HEK293 (cell line): ENCODE data around the gene SLITRK5.

ENCODE experiments used
- REPIN1 ChIP-seq: fragments of 450-650 bp; formaldehyde crosslinking; IDR thresholded peaks from 2 replicates; pipeline ENCODE4 v1.5.1; 2017; ENCODE audit warnings: missing biosample characterization, missing genetic modification characterization, low read depth
- SETDB1 ChIP-seq: IDR thresholded peaks from one replicate; pipeline ENCODE4 v1.6.1; 2017; ENCODE audit warnings: mild to moderate bottlenecking, low read length, moderate library complexity, mixed read lengths; ENCODE audit not compliant: insufficient read length
- ZFP3 ChIP-seq: fragments of 450-650 bp; formaldehyde crosslinking; IDR thresholded peaks from 2 replicates; pipeline ENCODE4 v1.5.1; 2016; ENCODE audit warnings: low read depth, missing biosample characterization, missing genetic modification characterization
- ZNF214 ChIP-seq: fragments of 450-650 bp; formaldehyde crosslinking; IDR thresholded peaks from 2 replicates; pipeline ENCODE4 v1.5.1; 2017; ENCODE audit warnings: missing biosample characterization, mild to moderate bottlenecking, missing genetic modification characterization, borderline replicate concordance
- ZNF239 ChIP-seq: fragments of 450-650 bp; formaldehyde crosslinking; IDR thresholded peaks from 2 replicates; pipeline ENCODE4 v1.5.1; 2016; ENCODE audit warnings: missing biosample characterization, missing genetic modification characterization
- ZNF510 ChIP-seq: fragments of 450-650 bp; formaldehyde crosslinking; IDR thresholded peaks from 2 replicates; pipeline ENCODE4 v1.5.1; 2018; ENCODE audit warnings: mild to moderate bottlenecking, missing genetic modification characterization, missing biosample characterization; ENCODE audit not compliant: insufficient replicate concordance
- ZNF549 ChIP-seq: fragments of 450-650 bp; IDR thresholded peaks from 2 replicates; pipeline ENCODE4 v1.5.1; 2018; ENCODE audit warnings: missing biosample characterization, missing genetic modification characterization, mild to moderate bottlenecking, inconsistent platforms, moderate library complexity
- ZNF580 ChIP-seq: fragments of 450-650 bp; formaldehyde crosslinking; IDR thresholded peaks from 2 replicates; pipeline ENCODE4 v1.5.1; 2016; ENCODE audit warnings: missing biosample characterization, missing genetic modification characterization
- ZNF600 ChIP-seq: fragments of 450-650 bp; formaldehyde crosslinking; IDR thresholded peaks from 2 replicates; pipeline ENCODE4 v1.5.1; 2016; ENCODE audit warnings: missing biosample characterization, missing genetic modification characterization
- ZNF792 ChIP-seq: fragments of 450-650 bp; formaldehyde crosslinking; IDR thresholded peaks from 2 replicates; pipeline ENCODE4 v1.5.1; 2016; ENCODE audit warnings: missing biosample characterization, missing genetic modification characterization
- ZSCAN18 ChIP-seq: fragments of 450-650 bp; formaldehyde crosslinking; IDR thresholded peaks from 2 replicates; pipeline ENCODE4 v1.5.1; 2016; ENCODE audit warnings: missing biosample characterization, missing genetic modification characterization
- TF ChIP-seq, protein P1 (sequence below): fragments of 450-650 bp; formaldehyde crosslinking; IDR thresholded peaks from 2 replicates; pipeline ENCODE4 v1.5.1; 2016; ENCODE audit warnings: missing biosample characterization, missing genetic modification characterization
- TF ChIP-seq, protein P2 (sequence below): fragments of 450-650 bp; formaldehyde crosslinking; IDR thresholded peaks from 2 replicates; pipeline ENCODE4 v1.5.1; 2016; ENCODE audit warnings: missing biosample characterization, missing genetic modification characterization

DNA sequence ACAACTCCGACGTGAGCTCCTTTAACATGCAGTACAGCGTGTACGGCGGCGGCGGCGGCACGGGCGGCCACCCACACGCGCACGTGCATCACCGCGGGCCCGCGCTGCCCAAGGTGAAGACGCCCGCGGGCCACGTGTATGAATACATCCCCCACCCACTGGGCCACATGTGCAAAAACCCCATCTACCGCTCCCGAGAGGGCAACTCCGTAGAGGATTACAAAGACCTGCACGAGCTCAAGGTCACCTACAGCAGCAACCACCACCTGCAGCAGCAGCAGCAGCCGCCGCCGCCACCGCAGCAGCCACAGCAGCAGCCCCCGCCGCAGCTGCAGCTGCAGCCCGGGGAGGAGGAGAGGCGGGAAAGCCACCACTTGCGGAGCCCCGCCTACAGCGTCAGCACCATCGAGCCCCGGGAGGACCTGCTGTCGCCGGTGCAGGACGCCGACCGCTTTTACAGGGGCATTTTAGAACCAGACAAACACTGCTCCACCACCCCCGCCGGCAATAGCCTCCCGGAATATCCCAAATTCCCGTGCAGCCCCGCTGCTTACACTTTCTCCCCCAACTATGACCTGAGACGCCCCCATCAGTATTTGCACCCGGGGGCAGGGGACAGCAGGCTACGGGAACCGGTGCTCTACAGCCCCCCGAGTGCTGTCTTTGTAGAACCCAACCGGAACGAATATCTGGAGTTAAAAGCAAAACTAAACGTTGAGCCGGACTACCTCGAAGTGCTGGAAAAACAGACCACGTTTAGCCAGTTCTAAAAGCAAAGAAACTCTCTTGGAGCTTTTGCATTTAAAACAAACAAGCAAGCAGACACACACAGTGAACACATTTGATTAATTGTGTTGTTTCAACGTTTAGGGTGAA lies 6.6 kb downstream of the SLITRK5 start:
- no peak for TF ChIP-seq ZNF792
- TF ChIP-seq, protein P1, sequence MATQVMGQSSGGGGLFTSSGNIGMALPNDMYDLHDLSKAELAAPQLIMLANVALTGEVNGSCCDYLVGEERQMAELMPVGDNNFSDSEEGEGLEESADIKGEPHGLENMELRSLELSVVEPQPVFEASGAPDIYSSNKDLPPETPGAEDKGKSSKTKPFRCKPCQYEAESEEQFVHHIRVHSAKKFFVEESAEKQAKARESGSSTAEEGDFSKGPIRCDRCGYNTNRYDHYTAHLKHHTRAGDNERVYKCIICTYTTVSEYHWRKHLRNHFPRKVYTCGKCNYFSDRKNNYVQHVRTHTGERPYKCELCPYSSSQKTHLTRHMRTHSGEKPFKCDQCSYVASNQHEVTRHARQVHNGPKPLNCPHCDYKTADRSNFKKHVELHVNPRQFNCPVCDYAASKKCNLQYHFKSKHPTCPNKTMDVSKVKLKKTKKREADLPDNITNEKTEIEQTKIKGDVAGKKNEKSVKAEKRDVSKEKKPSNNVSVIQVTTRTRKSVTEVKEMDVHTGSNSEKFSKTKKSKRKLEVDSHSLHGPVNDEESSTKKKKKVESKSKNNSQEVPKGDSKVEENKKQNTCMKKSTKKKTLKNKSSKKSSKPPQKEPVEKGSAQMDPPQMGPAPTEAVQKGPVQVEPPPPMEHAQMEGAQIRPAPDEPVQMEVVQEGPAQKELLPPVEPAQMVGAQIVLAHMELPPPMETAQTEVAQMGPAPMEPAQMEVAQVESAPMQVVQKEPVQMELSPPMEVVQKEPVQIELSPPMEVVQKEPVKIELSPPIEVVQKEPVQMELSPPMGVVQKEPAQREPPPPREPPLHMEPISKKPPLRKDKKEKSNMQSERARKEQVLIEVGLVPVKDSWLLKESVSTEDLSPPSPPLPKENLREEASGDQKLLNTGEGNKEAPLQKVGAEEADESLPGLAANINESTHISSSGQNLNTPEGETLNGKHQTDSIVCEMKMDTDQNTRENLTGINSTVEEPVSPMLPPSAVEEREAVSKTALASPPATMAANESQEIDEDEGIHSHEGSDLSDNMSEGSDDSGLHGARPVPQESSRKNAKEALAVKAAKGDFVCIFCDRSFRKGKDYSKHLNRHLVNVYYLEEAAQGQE (tag by site-specific recombination), result no peak
- no peak for TF ChIP-seq REPIN1 (tag by site-specific recombination)
- TF ChIP-seq, protein P2, sequence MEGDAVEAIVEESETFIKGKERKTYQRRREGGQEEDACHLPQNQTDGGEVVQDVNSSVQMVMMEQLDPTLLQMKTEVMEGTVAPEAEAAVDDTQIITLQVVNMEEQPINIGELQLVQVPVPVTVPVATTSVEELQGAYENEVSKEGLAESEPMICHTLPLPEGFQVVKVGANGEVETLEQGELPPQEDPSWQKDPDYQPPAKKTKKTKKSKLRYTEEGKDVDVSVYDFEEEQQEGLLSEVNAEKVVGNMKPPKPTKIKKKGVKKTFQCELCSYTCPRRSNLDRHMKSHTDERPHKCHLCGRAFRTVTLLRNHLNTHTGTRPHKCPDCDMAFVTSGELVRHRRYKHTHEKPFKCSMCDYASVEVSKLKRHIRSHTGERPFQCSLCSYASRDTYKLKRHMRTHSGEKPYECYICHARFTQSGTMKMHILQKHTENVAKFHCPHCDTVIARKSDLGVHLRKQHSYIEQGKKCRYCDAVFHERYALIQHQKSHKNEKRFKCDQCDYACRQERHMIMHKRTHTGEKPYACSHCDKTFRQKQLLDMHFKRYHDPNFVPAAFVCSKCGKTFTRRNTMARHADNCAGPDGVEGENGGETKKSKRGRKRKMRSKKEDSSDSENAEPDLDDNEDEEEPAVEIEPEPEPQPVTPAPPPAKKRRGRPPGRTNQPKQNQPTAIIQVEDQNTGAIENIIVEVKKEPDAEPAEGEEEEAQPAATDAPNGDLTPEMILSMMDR (tag by site-specific recombination), result no peak
- TF ChIP-seq ZNF549 (tag by site-specific recombination), result no peak
- no peak for TF ChIP-seq ZNF214 (tag by site-specific recombination)
- no peak for TF ChIP-seq ZNF239 (tag by site-specific recombination)
- no peak for TF ChIP-seq SETDB1
- TF ChIP-seq ZSCAN18 (tag by site-specific recombination), result no peak
- no peak for TF ChIP-seq ZFP3 (tag by site-specific recombination)
- TF ChIP-seq ZNF600 (tag by site-specific recombination), result no peak
- TF ChIP-seq ZNF510 (tag by site-specific recombination), result no peak
- TF ChIP-seq ZNF580, result no peak
